ENCODE results near the gene ABHD6. TPM values are rescaled to one million over a fixed set of nuclear protein-coding genes. Genes with fewer than 3 reads are reported as not detected.
"Not testable (repeated sequence)": the region's sequence is repeated elsewhere in the genome, so short reads cannot be mapped to it uniquely, and the experiment has no call there.

ABHD6 gene
- polyA plus RNA-seq, 1 experiment, result 9.2 TPM

GRCh38 chr3:58223855-58224254 lies 13.7 kb upstream of the ABHD6 start:
- H3K27me3 ChIP-seq (ENCODE audit: control insufficient read depth, insufficient read depth, low read length), result peaks cover 7% of the 10 kb centered on the region
- TF ChIP-seq CTCF (IDR thresholded peaks at IDR 0.05; ENCODE audit: insufficient read depth, low read depth, low read length), result no peak
- DNase-seq (ENCODE audit: low read depth), result no peak
- H3K36me3 ChIP-seq (ENCODE audit: control insufficient read depth, insufficient read depth, low read length), result no peaks in the 10 kb centered on the region
- CTCF ChIA-PET, result interaction anchor here (1.3 to 2.1 kb wide), 5 partner anchors 14 to 82 kb away, joined by 3 to 9 read pairs (median 6); partner anchors contain the start of genes ABHD6, HTD2 and RPP14
- POLR2A ChIA-PET, result no interaction called here
- H3K4me3 ChIP-seq (ENCODE audit: low read depth, low read length), result no peak overlapping the region

- DNase-seq (ENCODE audit: low read depth); H3K36me3 ChIP-seq (ENCODE audit: control insufficient read depth, insufficient read depth, low read length); POLR2A ChIA-PET; H3K4me3 ChIP-seq (ENCODE audit: low read depth, low read length): not testable (repeated sequence)
- peaks cover 15% of the 10 kb centered on the region for H3K27me3 ChIP-seq (ENCODE audit: control insufficient read depth, insufficient read depth, low read length)
- CTCF ChIA-PET, result interaction anchor here (0.6 to 2.5 kb wide), 3 partner anchors 11 to 50 kb away, joined by 3 to 9 read pairs (median 3); no protein-coding TSS in a partner anchor
These were observed 9.7 kb upstream of the ABHD6 start for GRCh38 chr3:58227933-58228332.

- POLR2A ChIA-PET, result interaction anchor here (0.6 kb wide), 1 partner anchor 170 kb away, joined by 20 read pairs; no protein-coding TSS in a partner anchor
- CTCF ChIA-PET, result interaction anchor here (1.0 to 6.5 kb wide), 7 partner anchors 13 to 75 kb away, joined by 3 to 40 read pairs (median 4); partner anchors contain the start of genes HTD2 and RPP14
- Histone ChIP-seq H3K4me3 (ENCODE audit: low read depth, low read length) (no peak overlapping the region), H3K36me3 (ENCODE audit: control insufficient read depth, insufficient read depth, low read length) (no peaks in the 10 kb centered on the region), H3K27me3 (ENCODE audit: control insufficient read depth, insufficient read depth, low read length) (peaks cover 11% of the 10 kb centered on the region)
- no peak for DNase-seq (ENCODE audit: low read depth)
- no peak for TF ChIP-seq CTCF (IDR thresholded peaks at IDR 0.05; ENCODE audit: insufficient read depth, low read depth, low read length)
These were observed 6.6 kb upstream of the ABHD6 start for GRCh38 chr3:58230876-58231552.

- peaks cover 11% of the 10 kb centered on the region for H3K27me3 ChIP-seq (ENCODE audit: control insufficient read depth, insufficient read depth, low read length)
- H3K36me3 ChIP-seq (ENCODE audit: control insufficient read depth, insufficient read depth, low read length), result no peaks in the 10 kb centered on the region
- no peak for DNase-seq (ENCODE audit: low read depth)
- TF ChIP-seq CTCF (IDR thresholded peaks at IDR 0.05; ENCODE audit: insufficient read depth, low read depth, low read length), result no peak
- ChIA-PET POLR2A (interaction anchor here (0.6 kb wide), 1 partner anchor 171 kb away, joined by 20 read pairs; no protein-coding TSS in a partner anchor), CTCF (interaction anchor here (1.0 to 6.5 kb wide), 7 partner anchors 14 to 75 kb away, joined by 3 to 40 read pairs (median 4); partner anchors contain the start of genes HTD2 and RPP14)
- no peak overlapping the region for H3K4me3 ChIP-seq (ENCODE audit: low read depth, low read length)
These were observed 5.9 kb upstream of the ABHD6 start for GRCh38 chr3:58231666-58232065.

GRCh38 chr3:58234516-58234931 lies 3.1 kb upstream of the ABHD6 start:
- POLR2A ChIA-PET, result no interaction called here
- Histone ChIP-seq H3K36me3 (ENCODE audit: control insufficient read depth, insufficient read depth, low read length) (no peaks in the 10 kb centered on the region), H3K27me3 (ENCODE audit: control insufficient read depth, insufficient read depth, low read length) (peaks cover 9% of the 10 kb centered on the region), H3K4me3 (ENCODE audit: low read depth, low read length) (no peak overlapping the region)
- DNase-seq (ENCODE audit: low read depth), result no peak
- CTCF ChIA-PET, result interaction anchor here (1.0 to 6.5 kb wide), 7 partner anchors 16 to 72 kb away, joined by 3 to 40 read pairs (median 4); partner anchors contain the start of genes HTD2 and RPP14
- TF ChIP-seq CTCF (IDR thresholded peaks at IDR 0.05; ENCODE audit: insufficient read depth, low read depth, low read length), result no peak

Measured in BJ (cell line).